ENCODE measurements around the gene ABCA8. TPM values are rescaled to one million over a fixed set of nuclear protein-coding genes. Genes with fewer than 3 reads are reported as not detected.

Gene ABCA8
- total RNA-seq, 2 experiments from 2014 or later: not detected

DNA sequence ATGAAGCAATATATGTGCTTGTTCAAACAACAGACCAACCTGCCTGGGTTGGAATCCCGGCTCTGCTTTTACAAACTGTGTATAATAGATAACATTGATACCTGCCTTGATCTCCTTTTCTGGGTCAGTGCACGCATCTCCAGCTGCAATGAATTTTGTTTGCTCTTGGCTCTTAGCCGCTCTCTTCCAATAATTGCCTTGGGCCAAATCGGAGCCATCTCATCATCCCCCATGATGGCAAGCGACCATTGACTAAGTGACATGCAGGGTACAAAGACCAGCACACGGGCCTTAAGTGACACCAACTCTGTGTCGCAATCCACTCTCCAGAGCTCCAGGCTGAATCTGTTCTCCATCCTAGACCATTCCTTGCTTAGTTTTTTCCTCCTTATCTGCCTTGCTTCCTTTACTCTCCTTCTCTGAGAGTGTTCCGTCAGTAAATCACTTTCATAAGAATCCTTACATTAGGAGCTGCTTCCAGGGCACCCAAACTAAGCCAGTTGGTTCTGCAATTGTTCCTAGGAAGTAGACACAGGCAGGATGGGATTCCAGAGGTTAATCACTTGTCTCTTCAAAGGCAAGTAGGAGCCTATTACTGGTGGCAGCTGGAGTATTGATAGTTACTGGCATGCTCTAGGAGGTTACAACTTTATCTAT lies 134.2 kb downstream of the ABCA8 start:
- ATAC-seq: no peak
- H3K4me3 Mint-ChIP-seq: no peak overlapping the region
- intact Hi-C loops (cut with DNase I, micrococcal nuclease): no loop called here
- CTCF ChIA-PET: no interaction called here
- H3K27me3 Mint-ChIP-seq: no peaks in the 10 kb centered on the region
- no peaks in the 10 kb centered on the region for H3K4me1 Mint-ChIP-seq
- no peak for DNase-seq
- H3K36me3 Mint-ChIP-seq (ENCODE audit: low read depth): no peaks in the 10 kb centered on the region
- H3K9me3 Mint-ChIP-seq (ENCODE audit: low read depth): no peaks in the 10 kb centered on the region
- POLR2A ChIA-PET: no interaction called here
- H3K27ac Mint-ChIP-seq: no peak overlapping the region

- no peaks in the 10 kb centered on the region for H3K9me3 Mint-ChIP-seq (ENCODE audit: low read depth)
- CTCF ChIA-PET: no interaction called here
- H3K4me1 Mint-ChIP-seq: no peaks in the 10 kb centered on the region
- intact Hi-C loops (cut with DNase I, micrococcal nuclease): no loop called here
- H3K36me3 Mint-ChIP-seq (ENCODE audit: low read depth): no peaks in the 10 kb centered on the region
- no peak for ATAC-seq
- DNase-seq: no peak
- no peaks in the 10 kb centered on the region for H3K27me3 Mint-ChIP-seq
- POLR2A ChIA-PET: no interaction called here
- no peak overlapping the region for H3K4me3 Mint-ChIP-seq
- no peak overlapping the region for H3K27ac Mint-ChIP-seq
Observed at GRCh38 chr17:68820476-68820824, 134.7 kb downstream of the ABCA8 start.

GRCh38 chr17:68819465-68819864 lies 135.7 kb downstream of the ABCA8 start:
- Mint-ChIP-seq H3K4me3 (no peak overlapping the region), H3K27ac (no peak overlapping the region), H3K36me3 (ENCODE audit: low read depth) (no peaks in the 10 kb centered on the region), H3K9me3 (ENCODE audit: low read depth) (no peaks in the 10 kb centered on the region), H3K27me3 (no peaks in the 10 kb centered on the region), H3K4me1 (no peaks in the 10 kb centered on the region)
- intact Hi-C loops (cut with DNase I, micrococcal nuclease): no loop called here
- no peak for DNase-seq
- no peak for ATAC-seq
- ChIA-PET POLR2A (no interaction called here), CTCF (no interaction called here)

Other genes starting within 250 kb of the ABCA8 start
- not detected for gene ABCA9, start 105.5 kb upstream of the ABCA8 start, total RNA-seq
- not detected for gene ABCA6, start 186.5 kb upstream of the ABCA8 start, total RNA-seq

Measured in activated CD4-positive, alpha-beta T cell treated with anti-CD3 and anti-CD28 coated beads for 36 hours (primary cell).